Mesenteric fat pad (tissue), 1 donor: ENCODE data around the gene SOWAHA. TPM values are rescaled to one million over a fixed set of nuclear protein-coding genes. Genes with fewer than 3 reads are reported as not detected.
A peak's percentile ranks its signal among the peaks of the same experiment; 100 is the strongest.
"Not testable (repeated sequence)": the region's sequence is repeated elsewhere in the genome, so short reads cannot be mapped to it uniquely, and the experiment has no call there.

Source experiments
- DNase-seq: peaks from one replicate; pipeline ENCODE4 v3.0.0-alpha.2; 2020; ENCODE audit warnings: low spot score
- total RNA-seq: library from RNA; stranded (reverse); fragmentation: NEBNext Ultra II Directional; extraction: Animal tissue kit (Norgen Biotek cat#: 25700); gene quantifications from one replicate; pipeline ENCODE4 v1.2.1, GENCODE V29; 2021
- donor health status: DM: yes; HTN: yes; CAD: no.

The SOWAHA gene
- total RNA-seq, 1 donor from 2014 or later = not detected

- peak; percentile 90 for DNase-seq
These were observed 35.7 kb upstream of the SOWAHA start, which contains the start of gene SEPTIN8 for GRCh38 chr5:132777209-132778069. Gene SEPTIN8, minus strand, starts transcription at chr5:132777239. Its CDS starts 102 bp downstream, at chr5:132777137.

DNA sequence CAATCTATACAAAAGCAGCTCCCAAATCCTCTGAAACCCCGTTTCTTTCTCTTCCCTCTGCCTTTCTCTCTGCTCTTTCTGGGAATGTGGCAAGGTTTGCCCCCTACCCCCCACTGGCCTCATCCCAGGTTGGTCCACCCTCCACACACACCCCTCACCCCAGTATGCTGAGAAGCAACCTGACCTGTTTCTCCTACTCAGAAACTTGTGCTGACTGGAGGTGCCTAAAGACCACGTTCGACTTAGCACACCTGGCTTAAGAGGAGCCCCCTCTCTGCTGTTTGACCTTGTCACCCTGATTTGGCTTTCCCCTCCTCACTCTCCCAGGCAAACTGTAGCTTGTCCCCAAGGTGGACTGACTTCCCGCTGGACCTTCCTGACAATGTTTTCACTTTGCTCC lies 35.0 kb upstream of the SOWAHA start:
- peak; percentile 33 for DNase-seq

DNA sequence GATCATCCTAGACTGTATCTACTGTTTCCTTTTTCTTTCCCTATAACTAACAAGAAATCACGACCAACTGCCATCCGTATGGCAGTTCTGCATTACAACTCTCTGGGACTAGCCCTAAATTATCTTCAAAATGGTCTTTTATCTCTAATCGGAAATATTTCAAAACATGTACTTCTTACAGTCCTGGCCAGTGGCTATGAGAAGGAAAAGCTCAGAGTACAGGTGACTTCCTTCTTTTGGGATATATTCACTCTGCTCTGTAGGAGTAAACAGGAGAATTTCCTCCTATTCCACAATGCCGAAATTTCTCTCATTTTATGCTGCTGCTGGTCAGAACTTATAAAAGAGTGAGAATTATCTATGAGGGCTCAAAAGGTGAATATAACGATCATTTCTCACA lies 34.2 kb upstream of the SOWAHA start:
- no peak for DNase-seq

- DNase-seq = peak; percentile 4
These were observed 33.1 kb upstream of the SOWAHA start for GRCh38 chr5:132779961-132780360.

DNA sequence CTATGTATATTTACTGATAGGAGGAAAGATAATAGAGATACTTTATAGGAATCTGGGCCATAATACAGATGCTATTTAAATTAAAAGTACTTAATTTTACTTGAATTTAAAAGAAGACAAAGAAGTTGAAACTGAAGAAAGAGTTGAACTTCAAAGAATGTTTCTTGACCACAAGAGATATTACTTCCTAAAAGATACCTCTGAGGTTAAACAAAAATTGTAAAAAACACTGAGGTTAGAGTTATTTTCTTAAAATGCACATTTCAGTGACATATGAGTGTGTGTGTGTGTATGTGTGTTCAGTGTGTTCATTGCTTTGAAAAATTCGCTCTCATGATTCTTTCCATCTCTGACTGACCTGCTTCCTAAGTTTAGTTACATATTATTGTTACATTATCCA lies 32.5 kb upstream of the SOWAHA start:
- no peak for DNase-seq

- DNase-seq = no peak
These were observed 32.1 kb upstream of the SOWAHA start for GRCh38 chr5:132781029-132781428.

DNA sequence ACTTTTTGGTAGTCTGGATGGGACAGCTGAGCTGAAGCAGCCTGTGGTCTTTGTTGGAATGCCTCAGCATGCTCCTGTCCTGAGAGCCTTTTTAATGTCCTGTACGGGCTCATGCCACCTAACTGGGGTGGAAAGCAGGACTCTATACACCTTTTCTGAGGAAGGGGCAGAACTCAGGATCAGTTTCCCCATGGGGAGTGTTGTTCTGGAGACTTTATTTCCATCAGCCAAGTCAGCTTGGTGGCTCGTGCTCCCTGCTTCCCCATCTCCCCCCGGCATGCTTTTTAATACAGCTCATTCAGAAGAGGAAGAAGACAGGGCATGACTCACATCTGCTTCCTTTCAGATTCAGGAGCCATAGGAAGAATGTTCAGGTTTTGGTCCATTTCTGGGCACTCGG lies 31.0 kb upstream of the SOWAHA start:
- DNase-seq = peak; percentile 51

- peak; percentile 4 for DNase-seq
These were observed 27.7 kb upstream of the SOWAHA start for GRCh38 chr5:132785365-132785764.

- peak; percentile 55 for DNase-seq
These were observed 27.2 kb upstream of the SOWAHA start for GRCh38 chr5:132785864-132786263.

GRCh38 chr5:132787076-132787475 lies 26.0 kb upstream of the SOWAHA start:
- DNase-seq = no peak

- no peak for DNase-seq
These were observed 24.6 kb upstream of the SOWAHA start for GRCh38 chr5:132788508-132788907.

DNA sequence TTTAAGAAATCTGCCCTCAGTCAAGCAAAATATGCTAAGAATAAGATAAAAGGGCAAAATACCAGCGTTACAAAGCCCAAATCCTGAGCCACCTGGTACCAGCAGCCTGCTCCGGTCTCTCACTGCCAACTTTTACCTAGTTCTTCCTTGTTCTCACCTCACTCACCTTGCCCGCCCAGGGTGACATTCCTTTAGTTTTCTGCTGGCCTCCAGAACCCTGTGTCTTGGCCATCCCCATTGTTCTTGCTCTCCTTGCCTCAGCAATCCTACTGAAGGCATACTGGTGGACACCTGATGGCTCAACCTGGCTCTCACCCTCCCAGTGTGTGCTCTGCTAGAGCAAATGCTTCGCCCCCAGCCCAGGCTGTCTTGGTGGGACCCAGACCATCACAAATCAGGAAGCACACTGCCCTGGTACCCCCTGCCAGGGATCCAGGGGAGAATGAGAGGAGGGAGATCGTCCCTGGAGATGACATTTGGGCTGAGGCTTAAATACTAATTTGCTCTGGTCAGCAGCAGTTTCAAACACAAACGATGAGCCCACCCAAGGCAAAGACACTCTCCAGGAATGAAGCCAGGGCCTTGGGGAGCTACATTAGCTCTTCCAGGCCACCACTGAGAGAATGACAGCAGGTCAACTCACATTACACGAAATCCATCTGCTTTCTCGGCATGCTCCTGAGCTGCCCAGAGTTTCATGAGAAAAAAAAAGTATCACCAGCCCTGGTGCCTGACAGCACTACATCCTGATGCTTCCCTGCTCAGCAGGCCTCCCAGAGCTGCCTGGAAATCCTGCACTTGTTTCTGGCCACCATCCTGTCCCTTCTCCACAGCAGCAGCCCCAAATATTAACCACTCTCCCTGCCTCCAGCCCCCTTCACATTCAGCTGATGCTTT lies 23.9 kb upstream of the SOWAHA start:
- no peak for DNase-seq

DNA sequence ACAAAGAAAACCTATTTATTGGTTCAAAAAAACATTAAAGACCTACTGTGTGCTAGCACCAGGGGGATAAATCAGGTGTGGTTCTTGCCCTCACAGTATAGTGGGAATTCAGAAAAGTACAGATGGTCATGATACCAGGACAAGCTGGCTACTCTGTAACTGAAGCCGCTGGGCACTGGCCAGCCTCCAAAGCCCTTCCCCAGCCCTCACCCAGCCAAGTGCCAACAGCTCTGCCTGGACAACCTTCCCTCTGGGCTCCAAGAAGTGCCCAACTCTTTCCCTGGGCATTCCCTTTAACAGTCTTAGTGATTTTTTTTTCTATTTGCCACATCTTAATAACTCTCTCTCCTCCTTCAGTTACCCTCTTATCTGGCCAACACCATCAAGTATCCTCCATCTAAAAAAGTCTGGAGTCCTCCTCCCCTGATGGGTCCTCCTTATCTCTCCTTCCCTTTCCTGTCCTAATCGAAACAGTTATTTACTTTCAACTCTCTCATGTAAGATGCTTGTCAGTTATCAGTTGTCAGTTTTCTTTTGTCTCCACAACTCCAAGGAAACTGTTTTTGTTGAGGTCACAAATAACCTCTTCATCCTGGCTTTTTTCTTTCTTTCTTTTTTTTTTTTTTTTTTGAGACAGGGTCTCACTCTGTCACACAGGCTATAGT lies 22.8 kb upstream of the SOWAHA start:
- no peak for DNase-seq

- DNase-seq = no peak
These were observed 22.1 kb upstream of the SOWAHA start for GRCh38 chr5:132791026-132791425.

DNA sequence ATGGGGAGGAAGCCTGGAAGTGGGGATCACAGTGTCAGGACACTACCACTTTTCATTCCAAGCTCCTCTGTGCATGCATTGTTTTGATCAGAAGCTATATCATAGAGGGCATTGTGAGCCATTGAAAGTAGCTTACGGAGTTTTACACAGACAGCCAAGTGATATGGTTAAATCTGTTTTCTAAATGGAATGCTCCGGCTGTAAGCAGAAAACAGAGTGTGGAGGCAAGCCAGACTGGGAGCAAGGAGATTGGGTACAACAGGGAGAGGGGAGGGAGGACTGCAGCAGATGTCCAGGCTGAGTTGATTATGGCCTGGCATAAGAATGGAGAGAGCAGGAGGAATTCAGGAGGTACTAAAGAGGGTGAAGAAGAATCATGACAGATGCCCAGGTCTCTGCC lies 15.5 kb upstream of the SOWAHA start:
- peak; percentile 39 for DNase-seq

GRCh38 chr5:132799392-132799791 lies 13.7 kb upstream of the SOWAHA start:
- DNase-seq = no peak

- DNase-seq = no peak
These were observed 12.6 kb upstream of the SOWAHA start for GRCh38 chr5:132800545-132800944.

- DNase-seq = no peak
These were observed 10.9 kb upstream of the SOWAHA start for GRCh38 chr5:132802044-132802684.

DNA sequence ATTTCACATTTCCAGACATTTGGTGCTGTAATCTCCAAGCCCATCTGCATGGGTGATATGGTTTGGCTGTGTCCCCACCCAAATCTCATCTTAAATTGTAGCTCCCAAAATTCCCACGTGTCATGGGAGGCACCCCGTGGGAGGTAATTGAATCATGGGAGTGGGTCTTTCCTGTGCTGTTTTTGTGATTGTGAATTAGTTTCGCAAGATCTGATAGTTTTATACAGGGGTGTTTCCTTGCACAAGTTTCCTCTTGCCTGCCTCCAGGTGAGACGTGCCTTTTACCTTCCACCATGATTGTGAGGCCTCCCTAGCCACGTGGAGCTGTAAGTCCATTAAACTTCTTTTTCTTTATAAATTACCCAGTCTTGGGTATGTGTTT lies 10.4 kb upstream of the SOWAHA start:
- not testable (repeated sequence) for DNase-seq

GRCh38 chr5:132804219-132804618 lies 8.9 kb upstream of the SOWAHA start:
- not testable (repeated sequence) for DNase-seq

GRCh38 chr5:132805872-132806271 lies 7.2 kb upstream of the SOWAHA start:
- DNase-seq = not testable (repeated sequence)
